Measurements from ENCODE around the gene UNC5C.

Gene UNC5C

GRCh38 chr4:95528388-95528948, 20.3 kb downstream of the UNC5C start:
- Histone ChIP-seq H3K9me2 (ENCODE audit: low read depth, low read length) (no peaks in the 10 kb centered on the region), H3K27me3 (ENCODE audit: insufficient read depth, low read length) (no peaks in the 10 kb centered on the region), H3K4me1 (ENCODE audit: insufficient read depth, low read length, severe bottlenecking) (no peaks in the 10 kb centered on the region), H3K79me2 (ENCODE audit: insufficient read depth, low read length) (no peaks in the 10 kb centered on the region), H3K4me3 (ENCODE audit: low read depth, low read length, poor library complexity, severe bottlenecking) (no peak overlapping the region), H3K9ac (ENCODE audit: low read length) (no peak overlapping the region), H2AFZ (ENCODE audit: low read length) (no peak overlapping the region), H4K20me1 (ENCODE audit: insufficient read depth, low read length) (no peaks in the 10 kb centered on the region), H3F3A (ENCODE audit: insufficient read depth, low read length) (no peaks in the 10 kb centered on the region), H3K4me2 (ENCODE audit: low read length) (no peak overlapping the region), H3K27ac (ENCODE audit: low read depth, low read length, poor library complexity, severe bottlenecking) (no peak overlapping the region), H3K36me3 (ENCODE audit: insufficient read depth, low read length) (no peaks in the 10 kb centered on the region), H3K9me3 (ENCODE audit: low read length) (no peaks in the 10 kb centered on the region)
- no peak for TF ChIP-seq CTCF (IDR thresholded peaks at IDR 0.05; ENCODE audit: low read length)
- TF ChIP-seq EZH2 (IDR thresholded peaks at IDR 0.05; ENCODE audit: borderline replicate concordance, low read length) = no peak

GRCh38 chr4:95526075-95526474, 22.7 kb downstream of the UNC5C start:
- no peak overlapping the region for H3K27ac ChIP-seq (ENCODE audit: low read depth, low read length, poor library complexity, severe bottlenecking)
- TF ChIP-seq EZH2 (IDR thresholded peaks at IDR 0.05; ENCODE audit: borderline replicate concordance, low read length) = no peak
- no peak for TF ChIP-seq CTCF (IDR thresholded peaks at IDR 0.05; ENCODE audit: low read length)
- H3K27me3 ChIP-seq (ENCODE audit: insufficient read depth, low read length) = no peaks in the 10 kb centered on the region
- no peaks in the 10 kb centered on the region for H4K20me1 ChIP-seq (ENCODE audit: insufficient read depth, low read length)
- no peak overlapping the region for H3K9ac ChIP-seq (ENCODE audit: low read length)
- H3K9me2 ChIP-seq (ENCODE audit: low read depth, low read length) = no peaks in the 10 kb centered on the region
- no peak overlapping the region for H2AFZ ChIP-seq (ENCODE audit: low read length)
- no peaks in the 10 kb centered on the region for H3F3A ChIP-seq (ENCODE audit: insufficient read depth, low read length)
- H3K9me3 ChIP-seq (ENCODE audit: low read length) = no peaks in the 10 kb centered on the region
- no peaks in the 10 kb centered on the region for H3K4me1 ChIP-seq (ENCODE audit: insufficient read depth, low read length, severe bottlenecking)
- no peaks in the 10 kb centered on the region for H3K36me3 ChIP-seq (ENCODE audit: insufficient read depth, low read length)
- H3K79me2 ChIP-seq (ENCODE audit: insufficient read depth, low read length) = no peaks in the 10 kb centered on the region
- no peak overlapping the region for H3K4me3 ChIP-seq (ENCODE audit: low read depth, low read length, poor library complexity, severe bottlenecking)
- no peak overlapping the region for H3K4me2 ChIP-seq (ENCODE audit: low read length)

- TF ChIP-seq EZH2 (IDR thresholded peaks at IDR 0.05; ENCODE audit: borderline replicate concordance, low read length) = no peak
- TF ChIP-seq CTCF (IDR thresholded peaks at IDR 0.05; ENCODE audit: low read length) = no peak
- H3K4me2 ChIP-seq (ENCODE audit: low read length) = no peak overlapping the region
- H2AFZ ChIP-seq (ENCODE audit: low read length) = no peak overlapping the region
These were observed 24.0 kb downstream of the UNC5C start for GRCh38 chr4:95524729-95525128.

More at GRCh38 chr4:95524729-95525128, 24.0 kb downstream of the UNC5C start:
- no peaks in the 10 kb centered on the region for H3K4me1 ChIP-seq (ENCODE audit: insufficient read depth, low read length, severe bottlenecking)
- H3K4me3 ChIP-seq (ENCODE audit: low read depth, low read length, poor library complexity, severe bottlenecking) = no peak overlapping the region
- no peak overlapping the region for H3K27ac ChIP-seq (ENCODE audit: low read depth, low read length, poor library complexity, severe bottlenecking)
- no peaks in the 10 kb centered on the region for H3K9me2 ChIP-seq (ENCODE audit: low read depth, low read length)
- no peak overlapping the region for H3K9ac ChIP-seq (ENCODE audit: low read length)
- no peaks in the 10 kb centered on the region for H3K27me3 ChIP-seq (ENCODE audit: insufficient read depth, low read length)
- H3K36me3 ChIP-seq (ENCODE audit: insufficient read depth, low read length) = no peaks in the 10 kb centered on the region
- no peaks in the 10 kb centered on the region for H3F3A ChIP-seq (ENCODE audit: insufficient read depth, low read length)
- H4K20me1 ChIP-seq (ENCODE audit: insufficient read depth, low read length) = no peaks in the 10 kb centered on the region
- no peaks in the 10 kb centered on the region for H3K9me3 ChIP-seq (ENCODE audit: low read length)
- H3K79me2 ChIP-seq (ENCODE audit: insufficient read depth, low read length) = no peaks in the 10 kb centered on the region
